ENCODE measurements around the gene GUCY2F. TPM values are rescaled to one million over a fixed set of nuclear protein-coding genes. Genes with fewer than 3 reads are reported as not detected.

The GUCY2F gene
- polyA plus RNA-seq, 3 donors, result not detected

DNA sequence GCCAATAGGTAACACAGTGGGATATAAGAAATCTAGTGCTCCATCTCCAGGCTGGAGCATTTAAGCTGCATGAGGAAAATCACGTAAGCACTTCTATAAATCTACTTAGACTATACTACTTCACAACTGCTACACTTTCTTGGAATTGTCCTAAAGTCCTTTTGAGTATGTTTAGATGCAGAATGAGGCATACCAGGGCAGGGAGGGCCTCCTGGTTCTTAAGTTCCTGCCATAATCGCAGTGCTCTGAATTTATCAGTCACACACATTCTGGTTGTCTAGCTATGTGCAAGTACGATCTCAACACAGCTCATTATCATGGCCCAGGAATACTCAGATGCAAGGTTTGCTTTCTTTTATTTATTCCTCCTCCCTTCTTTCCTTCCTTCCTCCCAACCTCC, 130.3 kb downstream of the GUCY2F start:
- no peak overlapping the region for H3K27ac ChIP-seq (ENCODE audit: low read depth, low read length)
- WGBS, 3 donors, result 59 to 75% (median 60%) methylated on average over 3 of the region's 3 CpGs

GRCh38 chrX:109350551-109350950, 131.3 kb downstream of the GUCY2F start:
- WGBS, 3 donors, result 46 to 61% (median 48%) methylated on average over 4 of the region's 4 CpGs
- no peak overlapping the region for H3K27ac ChIP-seq (ENCODE audit: low read depth, low read length)

DNA sequence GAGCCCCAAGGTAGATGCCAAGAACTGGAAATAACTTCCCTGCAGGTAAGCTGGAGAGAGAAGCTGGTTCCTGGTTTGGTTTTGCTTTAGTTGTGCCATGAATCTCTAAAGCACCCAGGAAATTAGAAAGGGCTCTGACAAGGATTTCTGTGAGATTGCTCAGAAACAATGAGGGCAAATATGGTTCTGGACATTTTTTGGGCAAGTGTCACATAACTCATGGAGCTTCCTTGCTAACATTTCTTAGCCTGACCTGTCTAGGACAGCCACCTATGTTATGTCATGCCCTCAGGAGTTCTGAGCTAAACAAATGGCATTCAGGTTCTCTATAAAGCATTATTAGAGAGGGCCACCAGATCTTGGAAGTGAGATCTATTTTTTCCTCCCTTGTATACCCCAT, 131.8 kb downstream of the GUCY2F start:
- no peak overlapping the region for H3K27ac ChIP-seq (ENCODE audit: low read depth, low read length)

GRCh38 chrX:109347632-109348031, 134.3 kb downstream of the GUCY2F start:
- WGBS, 3 donors, result 18 to 41% (median 34%) methylated on average over 3 of the region's 3 CpGs
- H3K27ac ChIP-seq (ENCODE audit: low read depth, low read length), result no peak overlapping the region

- H3K27ac ChIP-seq (ENCODE audit: low read depth, low read length), result no peak overlapping the region
- 32 to 90% (median 53%) methylated on average over 1 of the region's 1 CpG for WGBS, 3 donors
Measured at GRCh38 chrX:109346491-109346890, 135.4 kb downstream of the GUCY2F start.

DNA sequence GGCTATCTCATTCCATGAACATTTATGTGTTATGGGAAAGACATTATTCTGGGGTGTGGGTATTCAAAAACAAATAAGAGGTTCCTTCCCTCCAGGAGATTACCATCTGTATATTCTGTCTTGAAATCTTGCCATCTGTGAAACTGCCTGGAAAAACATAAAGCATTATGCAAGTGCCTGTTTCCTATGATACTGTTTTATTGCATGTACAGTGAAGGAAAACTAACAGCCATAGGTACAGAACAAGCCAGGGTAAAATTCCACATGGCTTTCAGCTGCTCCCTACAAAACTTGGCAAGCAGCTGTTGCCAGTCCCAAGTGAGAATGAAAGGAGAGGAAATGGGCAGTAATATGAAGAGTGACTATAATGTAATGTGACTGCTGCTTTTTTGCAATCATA, 136.0 kb downstream of the GUCY2F start:
- H3K27ac ChIP-seq (ENCODE audit: low read depth, low read length), result no peak overlapping the region

DNA sequence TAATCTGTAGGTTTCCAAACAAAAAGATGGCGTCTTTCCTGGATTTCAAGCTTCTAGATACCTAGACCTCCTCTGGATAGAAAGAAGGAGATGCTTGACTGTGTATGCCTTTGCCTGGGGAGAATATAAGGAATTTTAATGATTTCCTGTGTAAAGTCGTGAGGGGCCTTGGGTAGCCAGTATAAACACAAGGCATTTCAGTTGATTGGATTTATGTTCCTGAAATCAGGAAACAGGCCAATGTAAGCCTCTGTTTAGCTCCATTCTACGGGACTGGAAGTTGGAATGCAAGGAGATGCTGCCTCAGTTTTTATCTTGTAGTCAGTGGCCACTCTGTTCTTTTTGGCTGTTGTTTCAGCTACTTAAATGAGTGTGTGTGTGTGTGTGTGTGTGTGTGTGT, 137.2 kb downstream of the GUCY2F start:
- H3K27ac ChIP-seq (ENCODE audit: low read depth, low read length), result no peak overlapping the region
- whole genome bisulfite sequencing, 3 donors, result 41 to 53% (median 45%) methylated on average over 3 of the region's 3 CpGs

- WGBS, 3 donors, result 48 to 63% (median 60%) methylated on average over 1 of the region's 1 CpG
- no peak overlapping the region for H3K27ac ChIP-seq (ENCODE audit: low read depth, low read length)
Measured at GRCh38 chrX:109344101-109344500, 137.8 kb downstream of the GUCY2F start.

- H3K27ac ChIP-seq (ENCODE audit: low read depth, low read length), result no peak overlapping the region
- 29 to 50% (median 45%) methylated on average over 2 of the region's 2 CpGs for WGBS, 3 donors
Measured at GRCh38 chrX:109343671-109344070, 138.2 kb downstream of the GUCY2F start.

DNA sequence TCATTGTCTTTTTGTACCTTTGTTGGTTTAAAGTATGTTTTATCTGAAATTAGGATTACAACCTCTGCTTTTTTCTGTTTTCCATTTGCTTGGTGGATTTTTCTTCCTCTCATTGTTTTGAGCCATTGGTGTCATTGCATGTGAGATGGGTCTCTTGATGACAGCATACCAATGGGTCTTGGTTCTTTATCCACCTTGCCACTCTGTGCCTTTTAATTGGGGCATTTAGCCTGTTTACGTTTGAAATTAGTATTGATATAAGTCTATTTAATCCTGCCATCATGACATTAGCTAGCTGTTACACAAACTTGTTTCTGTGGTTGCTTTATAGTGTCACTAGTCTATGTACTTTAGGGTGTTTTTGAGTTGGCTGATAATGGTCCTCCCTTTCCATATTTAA, 145.7 kb downstream of the GUCY2F start:
- WGBS, 3 donors, result 73 to 86% (median 76%) methylated on average over 1 of the region's 1 CpG
- no peak overlapping the region for H3K27ac ChIP-seq (ENCODE audit: low read depth, low read length)

GRCh38 chrX:109327251-109327650, 154.6 kb downstream of the GUCY2F start:
- no peak overlapping the region for H3K27ac ChIP-seq (ENCODE audit: low read depth, low read length)
- 38 to 58% (median 41%) methylated on average over 1 of the region's 1 CpG for WGBS, 3 donors

Other genes starting within 250 kb of the GUCY2F start
- 10 to 100 TPM in 1 of 3 donors, 1 to 10 TPM in 2; 2.9 to 11.2 (median 6.9) TPM for gene NXT2, start 54.8 kb upstream of the GUCY2F start, polyA plus RNA-seq
- gene KCNE5, start 143.1 kb upstream of the GUCY2F start, polyA plus RNA-seq, result 1 to 10 TPM in 1 of 3 donors, under 1 TPM in 1, not detected in 1; 0.07 to 1.1 TPM

Measured in adipose tissue (tissue), 3 donors.